ENCODE results near the gene NBPF10.
"Not testable (repeated sequence)": the region's sequence is repeated elsewhere in the genome, so short reads cannot be mapped to it uniquely, and the experiment has no call there.

Gene NBPF10, protein sequence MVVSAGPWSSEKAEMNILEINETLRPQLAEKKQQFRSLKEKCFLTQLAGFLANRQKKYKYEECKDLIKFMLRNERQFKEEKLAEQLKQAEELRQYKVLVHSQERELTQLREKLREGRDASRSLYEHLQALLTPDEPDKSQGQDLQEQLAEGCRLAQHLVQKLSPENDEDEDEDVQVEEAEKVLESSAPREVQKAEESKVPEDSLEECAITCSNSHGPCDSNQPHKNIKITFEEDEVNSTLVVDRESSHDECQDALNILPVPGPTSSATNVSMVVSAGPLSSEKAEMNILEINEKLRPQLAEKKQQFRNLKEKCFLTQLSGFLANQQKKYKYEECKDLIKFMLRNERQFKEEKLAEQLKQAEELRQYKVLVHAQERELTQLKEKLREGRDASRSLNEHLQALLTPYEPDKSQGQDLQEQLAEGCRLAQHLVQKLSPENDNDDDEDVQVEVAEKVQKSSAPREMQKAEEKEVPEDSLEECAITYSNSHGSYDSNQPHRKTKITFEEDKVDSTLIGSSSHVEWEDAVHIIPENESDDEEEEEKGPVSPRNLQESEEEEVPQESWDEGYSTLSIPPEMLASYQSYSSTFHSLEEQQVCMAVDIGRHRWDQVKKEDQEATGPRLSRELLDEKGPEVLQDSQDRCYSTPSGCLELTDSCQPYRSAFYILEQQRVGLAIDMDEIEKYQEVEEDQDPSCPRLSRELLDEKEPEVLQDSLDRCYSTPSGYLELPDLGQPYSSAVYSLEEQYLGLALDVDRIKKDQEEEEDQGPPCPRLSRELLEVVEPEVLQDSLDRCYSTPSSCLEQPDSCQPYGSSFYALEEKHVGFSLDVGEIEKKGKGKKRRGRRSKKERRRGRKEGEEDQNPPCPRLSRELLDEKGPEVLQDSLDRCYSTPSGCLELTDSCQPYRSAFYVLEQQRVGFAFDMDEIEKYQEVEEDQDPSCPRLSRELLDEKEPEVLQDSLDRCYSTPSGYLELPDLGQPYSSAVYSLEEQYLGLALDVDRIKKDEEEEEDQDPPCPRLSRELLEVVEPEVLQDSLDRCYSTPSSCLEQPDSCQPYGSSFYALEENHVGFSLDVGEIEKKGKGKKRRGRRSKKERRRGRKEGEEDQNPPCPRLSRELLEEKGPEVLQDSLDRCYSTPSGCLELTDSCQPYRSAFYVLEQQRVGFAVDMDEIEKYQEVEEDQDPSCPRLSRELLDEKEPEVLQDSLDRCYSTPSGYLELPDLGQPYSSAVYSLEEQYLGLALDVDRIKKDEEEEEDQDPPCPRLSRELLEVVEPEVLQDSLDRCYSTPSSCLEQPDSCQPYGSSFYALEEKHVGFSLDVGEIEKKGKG (N-terminal part only)

DNA sequence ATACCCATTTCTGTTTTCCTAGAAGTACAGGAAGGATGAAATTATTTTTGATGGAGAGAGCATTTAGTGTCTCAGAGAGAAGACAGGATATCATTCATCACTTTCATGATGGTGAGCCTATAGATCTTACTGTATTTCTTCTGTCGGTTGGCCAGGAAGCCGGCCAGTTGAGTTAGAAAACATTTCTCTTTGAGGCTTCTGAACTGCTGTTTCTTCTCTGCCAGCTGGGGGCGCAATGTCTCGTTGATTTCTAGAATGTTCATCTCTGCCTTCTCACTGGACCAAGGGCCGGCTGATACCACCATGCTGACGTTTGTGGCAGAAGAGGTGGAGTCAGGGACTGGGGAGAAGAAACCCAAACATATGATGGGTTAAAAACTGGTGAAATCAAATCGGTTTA is at the start of gene NBPF10:
TSS of gene NBPF10 (minus strand) at position 340 of the 400 bp plus-strand sequence. CDS start at position 305, 35 bp downstream.
- DNase-seq (ENCODE audit: extremely low read depth in 1 of 2, low read depth in 1 of 2) = not testable (repeated sequence)

DNA sequence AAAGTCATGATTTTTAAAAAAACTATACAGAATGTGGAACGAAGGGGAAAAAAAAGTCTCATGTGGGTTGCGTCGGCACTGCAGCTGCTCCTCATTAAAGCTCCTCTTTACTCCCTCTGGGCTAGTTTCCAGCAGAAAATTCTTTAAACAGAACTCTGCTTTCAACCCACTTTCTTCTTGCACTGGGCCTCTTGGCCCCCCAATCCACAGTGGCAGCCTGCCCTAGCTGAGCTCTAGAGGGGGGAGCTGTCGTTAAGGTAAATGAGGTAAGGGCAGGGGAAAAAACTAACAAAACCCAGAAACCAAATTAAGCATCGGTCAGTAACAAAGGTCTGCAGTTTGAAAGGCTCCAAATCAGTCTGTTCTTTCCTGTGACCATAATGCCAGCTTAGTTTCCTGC is 29.9 kb upstream of the NBPF10 start:
- not testable (repeated sequence) for DNase-seq (ENCODE audit: extremely low read depth in 1 of 2, low read depth in 1 of 2)

DNA sequence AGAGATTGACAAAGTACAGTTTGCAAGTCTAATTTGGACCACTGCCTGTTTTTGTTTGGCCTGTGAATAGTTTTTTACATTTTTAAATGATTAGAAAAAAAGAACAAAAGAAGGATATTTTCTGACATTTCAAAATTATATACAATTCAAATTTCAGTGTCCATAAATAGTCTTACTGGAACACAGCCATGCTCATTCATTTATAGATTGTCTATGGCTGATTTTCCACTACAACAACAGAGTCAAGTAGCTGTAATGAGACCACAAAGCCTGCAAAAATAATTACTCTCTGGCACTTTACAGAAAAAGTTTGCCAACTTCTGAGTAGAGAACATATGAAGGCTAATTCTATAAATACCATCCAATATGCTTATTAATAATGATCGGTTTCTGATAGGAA is 23.1 kb upstream of the NBPF10 start:
- DNase-seq (ENCODE audit: extremely low read depth in 1 of 2, low read depth in 1 of 2) = not testable (repeated sequence)

DNA sequence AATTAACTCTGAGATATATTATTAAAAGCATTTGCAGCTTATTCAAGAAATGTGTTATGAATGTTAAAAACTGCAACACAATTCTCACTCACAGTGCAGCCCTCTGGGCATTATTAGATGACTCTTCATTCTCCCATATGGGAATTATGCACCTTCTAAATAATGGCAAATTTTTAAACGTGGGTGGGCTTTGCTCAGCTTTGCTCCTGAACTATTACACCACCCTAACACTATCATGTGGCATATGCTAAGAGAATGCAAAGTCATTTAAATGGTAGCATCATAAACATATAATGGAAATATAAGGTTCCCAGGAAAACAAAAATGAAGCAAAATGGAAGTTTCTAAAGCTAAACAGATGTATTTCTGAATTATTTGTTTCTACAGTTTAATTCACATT is 22.7 kb upstream of the NBPF10 start:
- not testable (repeated sequence) for DNase-seq (ENCODE audit: extremely low read depth in 1 of 2, low read depth in 1 of 2)

Data from stimulated activated CD8-positive, alpha-beta memory T cell treated with anti-CD3 and anti-CD28 coated beads, Interleukin-7, amount 100 ng/mL, for 48 hours (primary cell).